GM12878 (cell line): ENCODE data around the gene VSIG8. TPM values are rescaled to one million over a fixed set of nuclear protein-coding genes. Genes with fewer than 3 reads are reported as not detected.

Experiments used
- CEBPB ChIP-seq, 2 experiments: fragments of 150-350 bp in 1 of 2; IDR thresholded peaks; 2 replicates each; pipeline ENCODE4 v1.6.1; 2012 to 2014; ENCODE audit warnings: low read depth in 2 of 2, low read length in 2 of 2, borderline replicate concordance in 1 of 2, inconsistent platforms in 1 of 2
- CREB1 ChIP-seq: IDR thresholded peaks from 2 replicates; pipeline ENCODE4 v1.6.1; 2012; ENCODE audit warnings: low read depth, mild to moderate bottlenecking, inconsistent platforms
- CUX1 ChIP-seq: IDR thresholded peaks from 2 replicates; pipeline ENCODE4 v1.6.1; 2012; ENCODE audit warnings: improper control_type of control experiment, low read depth, low read length; ENCODE audit not compliant: insufficient replicate concordance
- ELK1 ChIP-seq: IDR thresholded peaks from 2 replicates; pipeline ENCODE4 v1.6.1; 2012; ENCODE audit warnings: low read depth, low read length, improper control_type of control experiment
- IRF5 ChIP-seq: fragments of 450-650 bp; IDR thresholded peaks from 2 replicates; pipeline ENCODE4 v1.6.1; 2017; ENCODE audit warnings: borderline replicate concordance
- JUND ChIP-seq: IDR thresholded peaks from 2 replicates; pipeline ENCODE4 v1.6.1; 2012; ENCODE audit warnings: low read depth, mild to moderate bottlenecking, low read length, improper control_type of control experiment, moderate library complexity
- MXI1 ChIP-seq: fragments of 150-350 bp; IDR thresholded peaks from 2 replicates; pipeline ENCODE4 v1.6.1; 2011; ENCODE audit warnings: low read depth, mild to moderate bottlenecking, inconsistent platforms, low read length, improper control_type of control experiment
- NRF1 ChIP-seq: conservative IDR thresholded peaks from 2 replicates; pipeline ENCODE4 v1.6.1; 2011; ENCODE audit warnings: mild to moderate bottlenecking, low read depth, low read length, improper control_type of control experiment
- RAD51 ChIP-seq: fragments of 450-650 bp; IDR thresholded peaks from 2 replicates; pipeline ENCODE4 v1.6.1; 2016; ENCODE audit warnings: moderate library complexity, mild to moderate bottlenecking, inconsistent platforms
- RFX5 ChIP-seq: IDR thresholded peaks from 2 replicates; pipeline ENCODE4 v1.6.1; 2011; ENCODE audit warnings: low read depth, low read length, improper control_type of control experiment
- SMAD5 ChIP-seq: IDR thresholded peaks from 2 replicates; pipeline ENCODE4 v1.6.1; 2016; ENCODE audit warnings: antibody characterized with exemption, low read depth
- TBL1XR1 ChIP-seq: IDR thresholded peaks from 2 replicates; pipeline ENCODE4 v1.6.1; 2012; ENCODE audit warnings: low read depth, low read length, improper control_type of control experiment
- ZBTB11 ChIP-seq: fragments of 450-650 bp; formaldehyde crosslinking; IDR thresholded peaks from 2 replicates; pipeline ENCODE4 v1.5.0; 2022; ENCODE audit warnings: mild to moderate bottlenecking, missing genetic modification characterization
- ZBTB33 ChIP-seq: fragments of 450-650 bp; IDR thresholded peaks from 2 replicates; pipeline ENCODE4 v1.6.1; 2017; ENCODE audit warnings: mild to moderate bottlenecking
- polyA plus RNA-seq, 11 experiments: library from polyadenylated mRNA; depleted of rRNA in 4 of 11; unstranded in 6 of 11; stranded (reverse) in 5 of 11; fragments of >200 nt; fragmentation: Nextera tagmentation in 4 of 11; fragmentation: Illumina TruSeq in 1 of 11; extraction: Ambion mirVana in 4 of 11; extraction: Trizol in 1 of 11; gene quantifications; 1 replicate in 1 of 11; 2 replicates in 10 of 11; pipeline versions ENCODE4 v1.2.1 to v1.2.3, GENCODE V29; 2011 to 2016; ENCODE audit warnings: inconsistent platforms in 2 of 11, missing spikeins in 2 of 11, low read depth in 1 of 11
- total RNA-seq, 4 experiments: library from RNA; depleted of rRNA in 3 of 4; stranded (reverse); fragments of >200 nt in 3 of 4; fragmentation: Illumina TruSeq in 1 of 4; extraction: Trizol in 1 of 4; gene quantifications; 2 replicates each; pipeline versions ENCODE4 v1.2.1 to v1.2.3, GENCODE V29; 2013 to 2021

Gene VSIG8
- total and polyA plus RNA-seq, 10 of the 15 experiments (the other 5 are each of a cell fraction or from before 2014, with no cell fraction given): not detected

- TF ChIP-seq ZBTB11 (CRISPR knock-in tag) (no peak), MXI1 (no peak), ELK1 (no peak), TBL1XR1 (no peak), JUND (no peak), IRF5 (no peak), RFX5 (no peak), SMAD5 (no peak), CEBPB (IDR thresholded peaks at IDR 0.05; ENCODE audit: borderline replicate concordance in 1 of 2, low read depth in 2 of 2, low read length in 2 of 2) (no peak), ZBTB33 (no peak), NRF1 (no peak), CUX1 (no peak), RAD51 (no peak), CREB1 (0 out of 2 replicates have a peak, but pooled peaks have one; percentile 38)
Observed at GRCh38 chr1:159891275-159892157, 29.1 kb upstream of the VSIG8 start (continued).
